Heart right ventricle (tissue), 16 donors: ENCODE results near the gene TMEM88. TPM values are rescaled to one million over a fixed set of nuclear protein-coding genes. Genes with fewer than 3 reads are reported as not detected.

Experiments
- ATAC-seq, 8 donors: fragments of 200-7000 bp; cut with Tn5 transposase; one replicate each; pipeline ENCODE4 v1.9.1; 2020; ENCODE audit warnings: mild to moderate bottlenecking in 8 of 8, moderate library complexity in 8 of 8, moderate number of reproducible peaks in 1 of 8
- DNase-seq, 2 donors: peaks; one replicate each; pipeline ENCODE4 v3.0.0-alpha.2; 2020
- H3K27ac ChIP-seq, 10 donors: fragments of 200-600 bp; sonication (generic) in 2 of 10; one replicate each; pipeline versions ENCODE4 v1.5.0 to v1.8.0; 2020 to 2022; ENCODE audit warnings: mild to moderate bottlenecking in 3 of 10
- H3K27me3 ChIP-seq, 7 donors: fragments of 200-600 bp; one replicate each; pipeline ENCODE4 v1.8.0; 2021 to 2022; ENCODE audit warnings: mild to moderate bottlenecking in 2 of 7
- H3K36me3 ChIP-seq, 9 donors: fragments of 200-600 bp; sonication (generic) in 1 of 9; one replicate each; pipeline versions ENCODE4 v1.5.0 to v1.8.0; 2020 to 2022; ENCODE audit warnings: mild to moderate bottlenecking in 2 of 9
- H3K4me1 ChIP-seq, 9 donors: fragments of 200-600 bp; sonication (generic) in 1 of 9; one replicate each; pipeline versions ENCODE4 v1.5.0 to v1.8.0; 2020 to 2022; ENCODE audit warnings: mild to moderate bottlenecking in 4 of 9
- H3K4me3 ChIP-seq, 10 donors: fragments of 200-600 bp; sonication (generic) in 2 of 10; one replicate each; pipeline versions ENCODE4 v1.5.0 to v1.8.0; 2020 to 2022; ENCODE audit warnings: mild to moderate bottlenecking in 7 of 10, moderate library complexity in 2 of 10
- H3K9me3 ChIP-seq, 11 donors: fragments of 200-600 bp in 10 of 11; sonication (generic) in 2 of 11; one replicate each; pipeline versions ENCODE4 v1.5.0 to v1.8.0; 2013 to 2022; ENCODE audit warnings: mild to moderate bottlenecking in 2 of 11, control low read depth in 1 of 11, moderate library complexity in 1 of 11
- WGBS, 2 donors: extraction: QIAGEN DNeasy Blood & Tissue Kit; methylation state at CpG; one replicate each; pipeline ENCODE4 v1.1.7; 2013; ENCODE audit warnings: inconsistent platforms in 1 of 2; 5-methylcytosine and 5-hydroxymethylcytosine counted together
- intact Hi-C, 10 donors: fragments of 100-400 bp; cut with DNase I; formaldehyde crosslinking; loops; one replicate each; pipeline versions ENCODE4 v1.11.1 to v1.14.2; 2022
- polyA plus RNA-seq, 2 donors: library from polyadenylated mRNA; stranded (reverse); fragments of 200-250 nt; gene quantifications; one replicate each; pipeline ENCODE4 v1.2.3, GENCODE V29; 2013
- total RNA-seq, 10 donors: library from RNA; stranded (reverse); fragmentation: NEBNext Ultra II Directional in 3 of 10; extraction: Animal tissue kit (Norgen Biotek cat#: 25700) in 3 of 10; gene quantifications; one replicate each; pipeline versions ENCODE4 v1.2.1 to v1.2.4, GENCODE V29; 2021 to 2023
- TF ChIP-seq, protein P1 (sequence below), 9 donors: fragments of 200-600 bp; sonication (generic) in 2 of 9; IDR thresholded peaks; one replicate each; pipeline versions ENCODE4 v1.5.0 to v1.8.0; 2021 to 2022; ENCODE audit warnings: antibody characterized with exemption in 9 of 9, mild to moderate bottlenecking in 5 of 9, moderate library complexity in 1 of 9
- donor health status: Arrhythmogenic right ventricular cardiomyopathy.
- donor health status: ischemic (EF 13 %, LVEDD 7.1; RV severe dilation, severe dysfunction).
- donor health status: healthy with polysubstance abuse.
- donor health status: DM: no; HTN: yes; CAD: no.
- donor health status: DM: no; HTN: no; CAD: no.
- donor health status: ischemic (EF 25% LVEDD 6.9; RV normal size, moderate dysfunction).
- donor health status: ischemic (EF 25% LVEDD 5.7; RV mildly dilated, moderate dysfunction).
- donor health status: healthy.
- donor health status: DM: yes; HTN: yes; CAD: no.
- donor health status: Ischemic cardiomyopathy.
- donor health status: ischemic (EF 35%, LVEDD 5.7; RV mildly dilated, moderate dysfunction).
- donor health status: nonischemic (EF 11% LVEDD 7.7; RV severe dilation, severe dysfunction).
- donor health status: DM: yes; HTN: yes; CAD: no.
- donor health status: PGD.
- donor health status: ischemic (EF 29% LVEDD 5.4; RV normal size, mild dysfunction).
- donor health status: nonischemic (EF 23%, LVEDD 6.1; RV moderate dilation, normal function).

The TMEM88 gene
- total and polyA plus RNA-seq, 12 donors, result 12.3 to 298 (median 24.8) TPM

DNA sequence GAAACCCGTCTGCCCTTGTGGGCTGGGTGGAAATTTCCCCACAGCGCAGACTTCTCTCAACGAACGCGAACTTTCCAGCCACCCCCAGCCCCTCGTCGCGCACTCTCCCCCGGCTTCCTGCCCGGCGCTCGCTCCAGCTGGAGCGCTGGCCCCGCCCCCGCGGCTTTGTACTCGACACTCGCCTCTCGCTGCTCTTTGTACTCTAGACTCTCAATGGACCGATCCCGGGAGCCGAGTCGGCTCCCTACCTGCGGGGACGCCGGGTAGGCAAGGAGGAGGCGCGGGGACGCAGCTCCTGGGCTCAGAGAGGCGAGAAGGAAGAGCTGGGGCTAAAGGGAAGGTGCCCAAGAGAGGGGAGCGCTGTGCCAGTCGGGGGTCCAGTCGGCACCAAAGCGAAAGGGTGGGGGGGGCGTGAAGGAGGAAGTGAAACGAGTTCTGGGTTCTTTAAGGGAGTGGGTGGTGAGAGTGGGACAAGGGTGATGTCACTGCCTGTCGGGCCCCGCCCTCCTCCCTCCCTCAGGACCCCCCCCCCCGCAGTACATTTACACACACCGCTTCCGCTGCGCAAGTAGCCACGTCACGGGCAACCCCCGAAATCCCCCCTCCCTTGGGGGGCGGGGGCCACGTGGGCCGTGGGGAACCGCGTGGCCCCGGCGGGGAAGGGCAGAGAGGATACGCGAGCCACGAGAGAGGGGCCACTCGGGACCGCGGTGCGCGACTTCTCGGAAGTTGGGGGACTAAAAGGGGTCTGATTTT, 11.2 kb upstream of the TMEM88 start:
- TF ChIP-seq, protein P1, sequence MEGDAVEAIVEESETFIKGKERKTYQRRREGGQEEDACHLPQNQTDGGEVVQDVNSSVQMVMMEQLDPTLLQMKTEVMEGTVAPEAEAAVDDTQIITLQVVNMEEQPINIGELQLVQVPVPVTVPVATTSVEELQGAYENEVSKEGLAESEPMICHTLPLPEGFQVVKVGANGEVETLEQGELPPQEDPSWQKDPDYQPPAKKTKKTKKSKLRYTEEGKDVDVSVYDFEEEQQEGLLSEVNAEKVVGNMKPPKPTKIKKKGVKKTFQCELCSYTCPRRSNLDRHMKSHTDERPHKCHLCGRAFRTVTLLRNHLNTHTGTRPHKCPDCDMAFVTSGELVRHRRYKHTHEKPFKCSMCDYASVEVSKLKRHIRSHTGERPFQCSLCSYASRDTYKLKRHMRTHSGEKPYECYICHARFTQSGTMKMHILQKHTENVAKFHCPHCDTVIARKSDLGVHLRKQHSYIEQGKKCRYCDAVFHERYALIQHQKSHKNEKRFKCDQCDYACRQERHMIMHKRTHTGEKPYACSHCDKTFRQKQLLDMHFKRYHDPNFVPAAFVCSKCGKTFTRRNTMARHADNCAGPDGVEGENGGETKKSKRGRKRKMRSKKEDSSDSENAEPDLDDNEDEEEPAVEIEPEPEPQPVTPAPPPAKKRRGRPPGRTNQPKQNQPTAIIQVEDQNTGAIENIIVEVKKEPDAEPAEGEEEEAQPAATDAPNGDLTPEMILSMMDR (IDR thresholded peaks at IDR 0.05), result no peak
- no peaks in the 10 kb centered on the region for H3K9me3 ChIP-seq
- intact Hi-C loops, result loop anchor here in 5 of 10 donors (1.0 to 10.0 kb wide), 4 partner anchors 9 to 311 kb away; partner anchors contain the start of genes KDM6B (in 2 of the 5), NAA38 (in 2 of the 5) and PER1 (in 2 of the 5)
- DNase-seq (peak; percentile 81 to 85), ATAC-seq (peak; percentile 22 to 58 (median 40))
- WGBS, 2 donors, result 0 to 2% methylated on average over 59 to 60 of the region's 61 CpGs
- peaks cover 15 to 56% (median 45%) of the 10 kb centered on the region in 9 donors for H3K4me1 ChIP-seq
- H3K36me3 ChIP-seq, result peaks cover 0 to 50% (median 20%) of the 10 kb centered on the region in 9 donors
- H3K27me3 ChIP-seq, result no peaks in the 10 kb centered on the region
- H3K27ac ChIP-seq, result peak overlapping the region; percentile 90 to 100 (median 97)
- H3K4me3 ChIP-seq, result peak overlapping the region; percentile 68 to 90 (median 76)

- peaks cover 12 to 48% (median 37%) of the 10 kb centered on the region in 9 donors for H3K4me1 ChIP-seq
- ATAC-seq (peak; percentile 57 to 80 (median 71)), DNase-seq (peak; percentile 88 to 94)
- H3K27ac ChIP-seq, result peak overlapping the region; percentile 90 to 100 (median 97)
- no peaks in the 10 kb centered on the region for H3K9me3 ChIP-seq
- H3K36me3 ChIP-seq, result peaks cover 0 to 58% (median 28%) of the 10 kb centered on the region in 9 donors
- TF ChIP-seq, protein P1 (IDR thresholded peaks at IDR 0.05), result no peak
- 1% methylated on average over 65 to 71 of the region's 71 CpGs for WGBS, 2 donors
- intact Hi-C loops, result loop anchor here in 3 of 10 donors (1.0 to 10.0 kb wide), 3 partner anchors 10 to 310 kb away; partner anchors contain the start of genes PER1 (in 2 of the 3) and KDM6B (in 1 of the 3)
- H3K4me3 ChIP-seq, result peak overlapping the region; percentile 68 to 90 (median 76)
- no peaks in the 10 kb centered on the region for H3K27me3 ChIP-seq
Observed at GRCh38 chr17:7844292-7845154, 10.3 kb upstream of the TMEM88 start.

- Histone ChIP-seq H3K4me3 (peak overlapping the region in 9 of 10 donors; percentile 68 to 90 (median 76)), H3K36me3 (peaks cover 0 to 60% (median 38%) of the 10 kb centered on the region in 9 donors)
- WGBS, 2 donors, result 72 to 75% methylated on average over 15 of the region's 15 CpGs
Observed at GRCh38 chr17:7845359-7846062, 9.4 kb upstream of the TMEM88 start.

More at GRCh38 chr17:7845359-7846062, 9.4 kb upstream of the TMEM88 start:
- H3K4me1 ChIP-seq, result peaks cover 12 to 38% (median 28%) of the 10 kb centered on the region in 9 donors
- DNase-seq (no peak), ATAC-seq (no peak)
- H3K27ac ChIP-seq, result peak overlapping the region in 9 of 10 donors; percentile 90 to 100 (median 98)
- no peaks in the 10 kb centered on the region for H3K9me3 ChIP-seq
- TF ChIP-seq, protein P1 (IDR thresholded peaks at IDR 0.05), result no peak
- H3K27me3 ChIP-seq, result no peaks in the 10 kb centered on the region
- intact Hi-C loops, result loop anchor here in 1 of 10 donors (10.0 kb wide), 1 partner anchor 309 kb away; the partner anchor contains the start of gene PER1
